Activated CD8-positive, alpha-beta memory T cell treated with anti-CD3 and anti-CD28 coated beads for 4 hours (primary cell): Measurements from ENCODE around the gene NOS1AP.
"Not testable (repeated sequence)": the region's sequence is repeated elsewhere in the genome, so short reads cannot be mapped to it uniquely, and the experiment has no call there.

Source experiments
- DNase-seq, 2 donors: peaks; one replicate each; pipeline ENCODE4 v3.0.0-alpha.2; 2020; ENCODE audit warnings: low read depth in 2 of 2

Gene NOS1AP

DNA sequence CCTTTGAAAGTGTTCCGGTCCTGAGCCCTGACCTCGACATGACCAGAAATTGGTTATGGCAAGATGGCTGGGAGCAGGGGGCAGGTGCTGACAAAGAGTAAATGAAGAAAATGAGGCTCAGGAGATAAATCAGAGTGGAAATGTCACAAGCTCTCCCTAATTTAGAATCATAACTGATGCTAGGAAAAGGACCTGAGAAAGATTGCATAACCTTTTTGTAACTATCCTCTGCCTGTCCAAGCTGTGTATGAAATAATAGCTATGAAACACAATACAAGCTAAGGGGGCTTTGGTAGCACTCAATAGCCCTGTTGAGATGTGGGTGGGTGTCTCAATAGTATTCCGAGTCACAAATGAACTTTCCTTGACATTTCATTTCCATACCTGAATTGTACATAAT is 12.9 kb upstream of the NOS1AP start:
- DNase-seq, result no peak

DNA sequence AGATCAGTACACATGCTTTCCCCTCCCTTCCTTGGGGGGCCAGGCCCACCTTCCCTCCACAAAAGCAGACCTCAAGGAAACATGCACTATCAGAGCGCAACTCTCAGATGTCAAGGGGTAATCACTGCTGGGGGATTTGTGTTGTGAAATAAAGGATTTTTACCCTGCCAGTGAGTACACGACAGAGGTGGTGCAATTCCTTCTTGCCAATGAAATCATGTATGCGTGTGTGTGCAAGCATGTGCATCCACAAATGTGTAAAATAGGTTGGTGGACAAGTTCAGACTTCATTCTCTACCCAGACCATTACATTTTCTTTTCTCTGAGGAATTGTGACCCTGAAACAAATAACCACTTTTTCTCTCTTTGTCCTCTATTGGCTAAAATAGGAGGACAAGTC is 9.8 kb upstream of the NOS1AP start:
- DNase-seq, result no peak

DNA sequence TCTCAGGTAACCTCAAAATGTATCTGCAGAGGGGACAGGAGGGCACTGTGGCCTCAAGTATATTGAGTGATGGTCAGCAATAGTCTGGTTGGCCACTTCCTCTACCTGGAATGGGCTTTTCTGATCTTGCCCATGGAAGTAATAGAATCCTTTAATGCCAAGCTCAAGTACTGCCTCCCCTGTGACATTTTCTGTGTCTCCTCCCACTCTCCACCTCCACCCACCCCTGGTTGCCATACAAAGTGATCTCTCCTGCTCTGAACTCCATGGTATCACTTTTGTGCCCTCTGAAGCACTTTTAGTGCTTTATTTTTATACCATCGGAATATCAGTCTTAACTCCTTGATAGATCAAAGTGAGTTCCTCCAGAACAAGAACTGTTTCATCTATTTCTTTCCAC is 9.2 kb upstream of the NOS1AP start:
- no peak for DNase-seq

DNA sequence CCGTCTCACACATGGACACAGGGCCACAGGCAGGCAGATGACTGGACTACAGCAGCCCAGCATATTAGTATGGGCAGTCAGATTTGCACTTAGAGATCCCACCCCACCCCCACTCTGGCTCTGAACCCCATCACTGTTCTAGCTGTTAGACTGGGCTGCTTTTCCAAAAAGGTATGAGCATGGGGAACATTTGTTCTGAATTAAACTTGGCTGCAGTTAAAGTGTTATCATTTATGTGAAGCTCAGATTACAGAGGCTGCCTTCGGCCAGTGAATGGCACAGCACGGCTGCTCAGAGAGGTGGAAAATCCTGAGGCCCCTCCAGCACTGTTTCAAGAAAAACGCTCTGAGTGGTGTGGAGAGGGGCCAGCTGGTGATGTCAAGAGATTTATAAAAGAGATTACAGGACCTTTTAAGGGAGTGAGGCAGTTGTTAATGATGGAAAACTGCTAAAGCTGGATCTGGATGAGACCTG is 6.9 kb upstream of the NOS1AP start:
- DNase-seq, result no peak

DNA sequence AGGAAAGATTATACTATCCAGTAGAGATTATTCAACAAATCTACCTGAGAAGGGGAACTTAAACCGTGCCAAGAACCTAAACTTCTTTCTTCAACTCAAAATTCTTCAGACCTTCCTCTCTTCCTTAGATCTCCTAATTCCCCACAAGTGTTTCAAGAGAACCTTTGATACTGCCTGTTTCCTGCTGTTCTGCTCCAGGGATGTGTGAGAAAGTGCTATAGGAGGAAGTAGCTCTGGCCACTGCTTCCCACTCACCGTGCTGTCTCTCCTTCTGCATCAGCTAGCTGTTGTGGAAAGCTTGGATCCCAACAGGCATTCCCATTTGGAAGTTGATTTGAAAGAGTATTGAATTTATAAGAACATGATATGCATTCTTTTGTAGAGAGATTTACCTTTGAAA is 4.5 kb upstream of the NOS1AP start:
- DNase-seq, result no peak

DNA sequence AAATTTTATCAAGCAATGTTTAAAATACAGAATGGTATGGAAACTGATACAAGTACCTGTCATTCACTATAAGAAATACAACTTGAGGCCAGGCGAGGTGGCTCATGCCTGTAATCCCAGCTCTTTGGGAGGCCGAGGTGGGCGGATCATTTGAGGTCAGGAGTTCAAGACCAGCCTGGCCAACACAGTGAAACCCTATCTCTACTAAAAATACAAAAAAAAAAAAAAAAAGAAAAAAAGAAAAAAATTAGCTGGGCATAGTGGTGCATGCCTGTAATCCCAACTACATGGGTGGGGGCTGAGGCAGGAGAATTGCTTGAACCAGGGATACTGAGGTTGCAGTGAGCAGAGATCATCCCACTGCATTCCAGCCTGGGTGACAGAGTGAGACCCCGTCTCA is 2.7 kb upstream of the NOS1AP start:
- not testable (repeated sequence) for DNase-seq

DNA sequence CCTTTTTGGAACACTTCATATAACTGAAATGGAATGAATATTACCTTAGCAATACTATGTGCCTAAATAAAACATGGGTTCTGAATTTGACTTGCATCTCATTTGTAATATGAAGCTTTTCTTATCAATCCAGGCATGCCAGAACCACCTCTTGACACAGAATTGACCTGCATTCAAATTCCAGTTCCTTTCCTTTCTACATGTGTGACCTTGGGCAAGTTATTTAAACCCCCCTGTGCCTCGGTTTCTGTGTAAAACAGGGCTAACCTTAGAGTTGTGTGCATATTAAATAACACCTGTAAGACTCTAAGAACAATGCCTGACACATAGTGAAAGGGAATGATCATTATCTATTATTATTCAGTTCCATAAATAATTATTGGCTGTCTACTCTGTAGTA is 2.0 kb upstream of the NOS1AP start:
- no peak for DNase-seq

DNA sequence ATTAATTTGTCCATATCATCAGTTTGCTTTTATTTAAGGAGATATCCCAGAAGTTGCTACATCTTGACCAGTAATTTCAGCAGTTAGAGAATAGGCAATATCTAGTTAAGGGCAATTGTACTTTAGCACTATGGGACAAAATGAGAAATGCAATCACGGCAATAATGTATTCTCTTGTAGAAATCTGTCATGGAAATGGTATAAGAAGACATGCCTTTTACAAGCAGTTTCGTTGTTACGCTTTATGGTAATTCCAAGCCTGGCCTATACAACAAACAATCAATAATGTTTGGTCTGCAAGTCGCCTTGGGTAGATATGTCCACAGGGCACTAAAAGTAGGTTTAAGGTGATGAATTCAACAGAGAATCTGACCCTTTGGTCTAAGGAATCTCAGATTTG is 1.2 kb upstream of the NOS1AP start:
- no peak for DNase-seq

DNA sequence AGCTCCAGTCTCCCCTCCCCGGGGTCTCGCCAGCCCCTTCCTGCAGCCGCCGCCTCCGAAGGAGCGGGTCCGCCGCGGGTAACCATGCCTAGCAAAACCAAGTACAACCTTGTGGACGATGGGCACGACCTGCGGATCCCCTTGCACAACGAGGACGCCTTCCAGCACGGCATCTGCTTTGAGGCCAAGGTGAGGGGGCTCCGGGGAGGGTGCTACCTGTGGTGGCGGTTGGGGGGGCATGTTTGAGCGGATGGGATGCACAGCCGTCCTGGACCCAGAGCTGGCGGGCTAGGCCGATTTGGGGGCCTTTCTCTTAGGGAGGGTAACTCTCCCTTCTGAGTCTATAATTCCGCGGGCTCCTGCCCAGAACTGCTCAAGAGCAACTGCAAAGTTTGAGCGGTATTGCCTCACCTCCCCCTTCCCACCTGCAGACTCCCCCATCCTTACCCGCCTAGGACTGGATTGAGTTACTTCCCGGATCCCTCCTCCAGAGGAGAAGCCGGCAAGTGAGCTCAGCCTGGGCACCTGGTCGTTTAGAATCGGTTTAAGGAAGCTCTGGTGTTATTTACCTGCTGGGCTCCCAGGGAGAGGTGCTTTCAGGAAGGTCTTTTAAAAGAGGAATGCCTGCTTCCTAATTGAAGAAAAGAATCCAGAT is 730 bp downstream of the NOS1AP start:
- no peak for DNase-seq

DNA sequence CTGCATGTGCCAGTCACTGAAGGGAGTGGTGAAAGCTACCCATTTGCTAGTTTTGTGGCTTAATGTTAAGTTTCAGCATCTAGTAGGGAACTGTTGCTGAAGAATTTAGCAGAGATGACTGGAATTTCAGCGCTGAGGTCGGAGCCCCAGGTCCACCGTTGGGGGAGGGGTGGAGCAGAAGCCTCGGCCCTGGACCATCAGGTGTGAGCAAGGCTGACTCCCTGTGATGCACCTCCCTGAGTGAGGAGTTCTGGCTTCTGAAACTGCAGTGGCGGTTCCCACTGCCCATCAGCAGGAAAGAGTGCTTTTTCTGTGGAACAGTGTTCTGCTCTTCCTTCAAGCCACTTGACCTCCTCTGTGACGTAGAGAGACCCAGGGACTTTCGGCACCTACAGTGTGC is 1.3 kb downstream of the NOS1AP start:
- DNase-seq, result no peak

DNA sequence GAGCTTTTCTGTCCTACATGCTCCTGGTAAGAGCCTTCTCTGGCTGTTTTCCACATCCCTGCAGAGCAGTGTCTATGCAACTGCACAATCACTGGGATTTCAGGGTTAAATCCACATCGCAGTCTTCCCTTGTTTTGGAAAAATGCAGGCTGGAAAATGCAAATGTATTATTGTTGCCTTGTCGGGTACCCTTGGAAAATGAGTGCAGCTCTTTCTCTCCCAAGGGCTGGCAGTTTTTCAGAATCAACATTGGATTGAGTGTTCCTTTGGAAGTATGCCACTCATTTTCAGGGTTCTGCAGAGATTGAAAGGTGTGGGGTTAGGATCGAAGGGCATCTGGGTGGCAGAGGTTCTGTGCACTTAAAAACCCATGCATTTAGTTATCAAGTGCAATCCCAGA is 3.2 kb downstream of the NOS1AP start:
- DNase-seq, result no peak

DNA sequence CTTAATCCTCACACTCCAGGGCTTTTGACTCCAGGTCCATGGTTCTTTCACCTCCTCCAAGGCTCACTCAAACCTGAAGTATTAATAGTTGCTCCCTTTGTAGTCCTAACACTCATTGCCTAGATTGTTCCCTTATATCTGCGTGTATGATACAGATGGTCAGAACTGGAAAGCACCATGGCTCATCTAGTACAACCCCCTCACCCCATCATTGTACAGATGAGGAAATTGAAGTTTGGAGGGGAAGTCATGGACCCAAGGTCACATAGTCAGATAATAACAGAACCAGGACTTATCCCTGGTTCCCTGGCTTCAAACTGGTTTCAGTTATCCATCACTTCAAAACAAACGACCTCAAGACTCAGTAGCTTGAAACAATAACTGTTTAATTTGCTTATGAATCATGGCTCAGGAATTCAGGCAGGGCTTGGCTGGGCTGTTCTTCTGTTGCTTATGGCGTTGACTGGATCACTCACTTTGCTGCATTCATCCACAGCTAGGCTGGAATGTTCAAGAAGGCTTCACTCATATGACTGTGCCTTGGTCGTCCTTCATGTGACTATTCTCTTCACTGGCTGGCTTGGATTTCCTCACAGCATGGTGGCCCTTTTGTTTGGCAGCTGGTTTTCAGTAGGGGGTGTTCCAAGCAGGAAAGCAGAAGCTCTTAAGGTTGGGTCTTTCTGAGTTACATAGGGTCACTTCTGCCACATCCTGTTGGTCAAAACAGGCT is 5.0 kb downstream of the NOS1AP start:
- DNase-seq, result no peak

DNA sequence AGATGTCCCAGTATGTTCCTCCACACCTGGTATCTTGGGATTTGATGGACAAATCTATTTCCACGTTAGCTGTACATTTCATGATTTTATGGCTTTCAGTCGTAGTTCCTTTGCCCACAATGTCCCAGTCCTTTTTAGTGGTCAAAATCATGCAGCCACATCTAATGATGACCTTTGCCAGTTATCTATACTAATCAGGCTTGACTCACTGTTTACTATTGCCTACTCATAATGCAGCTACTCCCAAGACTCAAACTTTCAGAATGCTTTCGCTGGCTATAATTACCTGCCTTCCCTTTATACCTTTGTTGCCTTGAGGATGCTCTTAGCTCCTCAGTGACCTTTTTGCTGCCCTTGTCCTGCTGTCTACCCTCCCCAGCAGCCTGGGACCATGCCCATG is 6.4 kb downstream of the NOS1AP start:
- no peak for DNase-seq

DNA sequence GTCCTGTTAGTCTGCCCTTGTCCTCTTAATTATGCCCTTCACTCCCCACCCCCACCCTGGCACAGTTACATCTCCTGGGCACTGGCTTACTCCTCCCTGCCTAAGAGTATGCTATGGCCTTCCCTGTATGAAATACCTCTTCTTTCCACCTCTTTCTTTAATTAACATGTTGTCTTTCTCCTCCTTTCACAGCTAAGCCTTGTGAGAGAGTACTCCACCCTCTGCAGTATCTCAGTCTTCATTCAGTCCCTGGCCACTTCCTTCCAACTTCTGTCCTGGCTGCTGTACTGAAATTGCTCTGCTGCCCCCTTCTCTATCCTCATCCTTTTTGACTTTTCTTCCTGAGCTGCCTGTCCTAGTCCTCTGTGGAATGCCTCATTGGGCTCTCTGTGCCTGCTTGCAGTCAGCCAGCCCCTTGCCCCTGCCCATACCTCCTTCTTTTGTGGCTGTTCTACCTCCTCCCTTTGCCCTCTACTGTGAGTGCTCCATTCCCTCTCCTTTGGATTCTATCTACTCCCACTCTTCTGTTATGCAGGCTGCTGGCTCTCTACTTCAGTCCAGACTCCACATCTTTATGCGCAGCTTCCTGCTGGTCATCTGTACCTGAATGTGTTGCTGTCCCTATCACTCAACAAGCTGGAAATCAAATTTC is 8.3 kb downstream of the NOS1AP start:
- DNase-seq, result no peak

DNA sequence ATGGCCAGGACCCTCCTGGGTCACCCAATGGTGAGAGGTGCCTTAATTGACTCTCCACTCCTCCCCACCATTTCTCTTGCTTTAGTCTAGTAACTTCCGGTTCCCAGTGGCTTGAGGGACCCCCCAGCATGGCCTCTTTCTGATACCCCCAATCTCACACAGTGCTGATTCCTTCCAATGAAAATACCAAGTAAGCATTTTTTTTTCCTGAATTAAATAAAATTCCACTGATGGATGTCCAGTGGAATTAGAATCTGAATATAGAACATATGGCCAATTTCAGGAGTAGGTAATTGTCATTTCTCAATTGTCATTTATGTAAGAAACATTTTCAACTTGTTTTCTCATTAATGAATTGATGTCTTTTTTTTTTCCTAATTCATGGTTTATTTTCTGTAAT is 9.5 kb downstream of the NOS1AP start:
- DNase-seq, result no peak

DNA sequence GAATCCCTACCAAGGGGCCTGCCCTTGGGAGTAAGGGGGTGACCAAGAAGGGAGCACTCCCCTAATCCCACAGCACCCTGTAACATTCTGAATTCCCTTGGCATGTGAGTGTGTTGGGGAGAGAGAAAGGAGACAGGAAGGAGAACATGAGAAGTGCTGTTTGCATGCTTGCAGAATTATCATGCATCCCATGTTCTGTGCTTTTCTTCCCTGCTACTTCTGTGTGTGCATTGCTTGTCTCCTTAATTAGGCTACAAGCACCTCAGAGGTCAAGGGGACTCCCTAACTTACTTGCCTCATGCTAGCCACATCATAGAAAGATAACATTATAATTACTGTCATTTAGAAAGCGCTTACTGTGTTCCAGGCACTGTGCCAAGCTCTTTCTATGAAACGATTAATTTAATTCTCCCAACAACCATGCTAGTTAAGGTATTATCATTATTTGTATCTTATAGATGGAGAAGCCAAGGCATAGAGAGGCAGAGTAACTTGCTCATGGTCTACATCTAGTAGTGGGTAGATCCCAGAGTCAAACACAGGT is 11.1 kb downstream of the NOS1AP start:
- no peak for DNase-seq

DNA sequence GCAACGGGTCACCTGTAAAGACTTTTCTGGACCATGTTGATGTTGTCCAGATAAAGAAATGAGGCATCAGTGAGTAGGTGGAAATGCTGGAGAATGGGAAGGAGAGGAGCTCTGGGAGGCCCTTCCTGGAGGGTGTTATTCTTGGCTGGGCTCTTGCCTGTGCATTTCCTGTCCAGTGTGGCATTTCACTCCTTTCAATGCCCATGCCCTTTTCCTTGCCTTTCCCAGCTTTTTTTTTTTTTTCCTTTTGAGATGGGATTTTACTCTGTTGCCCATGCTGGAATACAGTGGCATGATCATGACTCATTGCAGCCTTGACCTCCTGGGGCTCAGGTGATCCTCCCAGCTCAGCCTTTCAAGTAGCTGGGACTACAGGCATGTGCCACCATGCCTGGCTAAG is 11.8 kb downstream of the NOS1AP start:
- no peak for DNase-seq

DNA sequence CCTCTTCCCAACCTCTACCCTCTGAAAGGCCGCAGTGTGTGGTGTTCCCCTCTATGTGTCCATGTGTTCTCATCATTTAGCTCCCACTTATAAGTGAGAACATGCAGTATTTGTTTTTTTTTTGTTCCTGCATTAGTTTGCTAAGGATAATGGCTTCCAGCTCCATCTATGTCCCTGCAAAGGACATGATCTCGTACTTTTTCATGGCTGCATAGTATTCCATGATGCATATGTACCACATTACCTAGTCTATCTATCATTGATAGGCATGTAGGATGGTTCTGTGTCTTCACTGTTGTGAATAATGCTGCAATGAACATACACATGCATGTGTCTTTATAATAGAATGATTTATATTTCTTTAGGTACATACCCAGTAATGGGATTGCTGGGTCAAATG is 12.6 kb downstream of the NOS1AP start:
- DNase-seq, result not testable (repeated sequence)

DNA sequence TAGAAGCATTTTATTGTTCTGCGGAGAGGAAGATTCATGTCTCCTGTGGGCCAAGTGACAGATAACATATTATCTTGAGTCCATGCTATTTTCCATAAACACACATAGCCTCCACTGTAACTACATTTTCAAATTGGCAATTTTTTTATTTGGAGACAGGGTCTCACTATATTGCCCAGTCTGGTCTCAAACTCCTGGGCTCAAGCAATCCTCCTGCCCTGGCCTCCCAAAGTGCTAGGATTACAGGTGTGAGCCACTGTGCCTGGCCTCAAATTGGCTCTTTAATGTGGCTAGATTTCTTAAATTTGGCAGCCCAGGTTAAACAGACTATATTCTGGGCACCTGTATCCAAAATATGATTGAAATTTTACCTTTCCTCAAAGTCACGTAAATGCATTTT is 13.8 kb downstream of the NOS1AP start:
- no peak for DNase-seq

DNA sequence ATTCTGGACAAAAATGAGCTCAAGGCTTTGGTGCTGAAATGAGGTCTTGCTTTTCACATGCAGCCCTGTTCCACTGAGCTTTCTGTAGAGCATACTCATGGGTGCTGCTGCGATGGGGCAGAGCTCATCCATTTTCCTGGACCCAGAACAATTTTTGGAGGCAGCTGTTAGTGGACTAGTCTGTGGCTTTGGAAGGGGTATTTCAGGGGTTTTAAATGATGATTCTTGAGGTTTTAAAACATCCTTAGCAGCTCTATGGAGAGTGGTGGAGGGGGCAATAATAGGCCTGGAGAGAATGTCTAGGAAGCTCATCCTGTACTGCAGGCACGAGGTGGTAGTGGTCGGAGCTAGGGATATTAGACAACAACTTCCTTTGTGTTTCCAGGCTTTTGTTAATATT is 16.5 kb downstream of the NOS1AP start:
- DNase-seq, result no peak

DNA sequence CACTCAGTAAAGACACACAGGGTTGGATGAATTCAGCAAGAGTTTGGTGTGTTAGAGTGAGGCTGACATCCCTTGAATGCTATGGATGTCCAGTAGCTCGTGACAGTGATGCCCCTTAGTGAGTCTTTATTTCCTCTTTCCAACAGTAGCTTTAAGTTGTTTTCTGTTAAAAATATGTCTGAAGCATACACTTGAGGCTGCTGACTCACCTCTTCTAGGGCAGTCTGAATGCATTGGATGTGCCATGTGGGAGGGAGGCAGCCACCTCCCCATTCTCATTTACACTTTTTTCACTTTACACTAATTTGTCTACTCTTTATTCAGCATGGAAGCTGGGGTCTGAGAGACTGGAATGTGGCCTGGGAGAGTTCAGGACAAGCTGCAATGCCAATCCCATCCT is 17.6 kb downstream of the NOS1AP start:
- DNase-seq, result no peak

DNA sequence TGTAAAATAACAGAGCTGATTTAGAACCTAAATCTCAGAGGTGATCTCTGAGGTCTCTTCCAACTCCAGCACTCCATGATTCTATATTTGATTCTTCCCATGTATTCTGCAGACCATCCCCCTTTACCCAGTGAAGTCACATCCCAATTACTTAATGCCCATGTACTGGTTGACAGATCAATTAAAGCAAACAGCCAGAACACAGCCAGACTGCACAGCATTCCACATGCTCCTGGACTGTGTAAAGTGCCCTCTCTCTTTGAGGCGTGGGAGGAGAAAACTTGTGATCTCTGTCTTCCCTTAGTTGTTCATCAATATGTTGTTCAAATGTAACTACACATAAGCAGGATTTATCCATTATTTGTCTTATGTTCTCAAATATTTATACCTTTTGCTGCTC is 18.1 kb downstream of the NOS1AP start:
- no peak for DNase-seq
